DND-41 (cell line): Measurements from ENCODE around the gene USH1G.

Experiments used
- EZH2 ChIP-seq: IDR thresholded peaks from 3 replicates; pipeline ENCODE4 v1.6.1; 2012; ENCODE audit warnings: borderline replicate concordance, low read depth, mild to moderate bottlenecking, moderate library complexity, low read length, inconsistent platforms; ENCODE audit not compliant: severe bottlenecking
- TF ChIP-seq, protein P1 (sequence below): IDR thresholded peaks from 2 replicates; pipeline ENCODE4 v1.5.1; 2012; ENCODE audit warnings: borderline replicate concordance, low read length, moderate library complexity, mild to moderate bottlenecking; ENCODE audit not compliant: poor library complexity, severe bottlenecking; ENCODE audit errors: extremely low read depth

GRCh38 chr17:74971842-74972106 is 48.7 kb upstream of the USH1G start:
- TF ChIP-seq, protein P1, sequence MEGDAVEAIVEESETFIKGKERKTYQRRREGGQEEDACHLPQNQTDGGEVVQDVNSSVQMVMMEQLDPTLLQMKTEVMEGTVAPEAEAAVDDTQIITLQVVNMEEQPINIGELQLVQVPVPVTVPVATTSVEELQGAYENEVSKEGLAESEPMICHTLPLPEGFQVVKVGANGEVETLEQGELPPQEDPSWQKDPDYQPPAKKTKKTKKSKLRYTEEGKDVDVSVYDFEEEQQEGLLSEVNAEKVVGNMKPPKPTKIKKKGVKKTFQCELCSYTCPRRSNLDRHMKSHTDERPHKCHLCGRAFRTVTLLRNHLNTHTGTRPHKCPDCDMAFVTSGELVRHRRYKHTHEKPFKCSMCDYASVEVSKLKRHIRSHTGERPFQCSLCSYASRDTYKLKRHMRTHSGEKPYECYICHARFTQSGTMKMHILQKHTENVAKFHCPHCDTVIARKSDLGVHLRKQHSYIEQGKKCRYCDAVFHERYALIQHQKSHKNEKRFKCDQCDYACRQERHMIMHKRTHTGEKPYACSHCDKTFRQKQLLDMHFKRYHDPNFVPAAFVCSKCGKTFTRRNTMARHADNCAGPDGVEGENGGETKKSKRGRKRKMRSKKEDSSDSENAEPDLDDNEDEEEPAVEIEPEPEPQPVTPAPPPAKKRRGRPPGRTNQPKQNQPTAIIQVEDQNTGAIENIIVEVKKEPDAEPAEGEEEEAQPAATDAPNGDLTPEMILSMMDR, result no peak
- TF ChIP-seq EZH2, result no peak
